ENCODE data around the gene SURF6.

GRCh38 chr9:133322701-133323100 lies 13.3 kb downstream of the SURF6 start:
- no peak for TF ChIP-seq POLR2A (IDR thresholded peaks at IDR 0.05)
- no peak for TF ChIP-seq CTCF (IDR thresholded peaks at IDR 0.05)

Measured in sigmoid colon (tissue), 3 donors.